Activated CD8-positive, alpha-beta memory T cell treated with anti-CD3 and anti-CD28 coated beads, Interleukin-2, amount 50 U/mL, for 1 hour (primary cell): Measurements from ENCODE around the gene ATP8B3.
"Not testable (repeated sequence)": the region's sequence is repeated elsewhere in the genome, so short reads cannot be mapped to it uniquely, and the experiment has no call there.

Source experiments
- DNase-seq: peaks from one replicate; pipeline ENCODE4 v3.0.0-alpha.2; 2020; ENCODE audit errors: extremely low read depth

The ATP8B3 gene

DNA sequence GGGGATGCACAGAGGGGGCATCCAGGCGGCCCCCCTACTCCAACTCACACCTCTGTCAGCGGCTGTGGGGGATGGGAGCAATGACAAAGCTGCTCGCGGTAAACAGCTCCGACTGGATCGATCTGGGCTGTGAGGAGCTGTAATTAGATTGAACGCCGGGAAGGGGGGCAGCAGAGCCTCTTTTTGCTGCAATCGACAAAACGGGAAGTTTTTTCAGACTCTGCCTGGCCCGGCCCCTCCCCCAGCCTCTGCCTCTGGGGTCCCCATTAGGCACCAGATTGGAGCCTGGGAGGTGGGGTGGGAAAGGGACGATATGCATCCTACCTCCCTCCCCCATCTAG lies 42.5 kb downstream of the ATP8B3 start:
- no peak for DNase-seq

DNA sequence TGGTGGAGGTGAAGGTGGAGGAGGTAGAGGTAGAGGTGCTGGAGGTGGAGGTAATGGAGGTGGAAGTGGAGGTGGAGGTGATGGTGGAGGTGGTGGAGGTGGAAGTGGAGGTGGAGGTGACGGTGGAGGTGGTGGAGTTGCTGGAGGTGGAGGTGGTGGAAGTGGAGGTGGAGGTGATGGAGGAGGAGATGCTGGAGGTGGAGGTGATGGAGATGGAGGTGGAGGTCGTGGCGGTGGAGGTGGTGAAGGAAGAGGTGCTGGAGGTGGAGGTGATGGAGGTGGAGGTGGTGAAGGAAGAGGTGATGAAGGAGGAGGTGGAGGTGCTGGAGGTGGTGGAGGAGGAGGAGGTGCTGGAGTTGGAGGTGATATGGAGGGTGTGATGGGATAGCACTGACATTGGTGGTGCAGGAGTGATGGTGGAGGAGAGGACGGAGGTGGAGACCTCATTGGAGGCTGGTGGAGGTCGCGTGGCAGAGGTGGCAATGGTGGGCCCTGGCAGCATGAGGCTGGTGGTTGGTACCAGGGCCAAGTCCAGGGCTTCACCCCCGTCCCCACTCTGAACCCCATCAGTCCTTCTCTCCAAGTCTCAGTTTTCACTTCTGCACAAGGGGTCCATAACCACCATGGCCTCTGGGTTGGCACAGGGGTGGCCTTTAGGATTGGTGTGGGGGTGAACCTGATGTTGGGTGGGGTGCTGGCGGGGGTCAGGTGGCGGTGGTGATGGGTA lies 43.0 kb downstream of the ATP8B3 start:
- DNase-seq, result no peak

DNA sequence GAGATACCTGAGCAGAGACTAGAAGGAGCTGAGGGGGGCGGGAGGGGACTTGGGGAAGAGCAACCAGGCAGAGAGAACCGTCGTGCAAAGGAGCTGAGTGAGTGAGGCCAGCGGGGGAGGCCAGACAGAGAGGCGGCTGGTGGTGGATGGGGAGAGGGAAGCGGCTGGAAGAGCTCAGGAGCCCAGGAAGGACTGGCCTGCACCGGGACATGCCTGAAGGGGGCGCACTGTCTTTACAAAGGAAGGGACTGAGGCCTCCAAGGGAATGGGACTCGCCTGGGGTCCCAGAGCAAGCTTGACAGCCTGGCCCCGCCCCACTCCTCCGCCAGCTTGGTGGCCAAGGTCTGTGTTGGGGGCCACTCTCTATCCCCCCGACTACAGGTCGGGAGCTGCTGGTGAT lies 43.8 kb downstream of the ATP8B3 start:
- DNase-seq, result no peak

DNA sequence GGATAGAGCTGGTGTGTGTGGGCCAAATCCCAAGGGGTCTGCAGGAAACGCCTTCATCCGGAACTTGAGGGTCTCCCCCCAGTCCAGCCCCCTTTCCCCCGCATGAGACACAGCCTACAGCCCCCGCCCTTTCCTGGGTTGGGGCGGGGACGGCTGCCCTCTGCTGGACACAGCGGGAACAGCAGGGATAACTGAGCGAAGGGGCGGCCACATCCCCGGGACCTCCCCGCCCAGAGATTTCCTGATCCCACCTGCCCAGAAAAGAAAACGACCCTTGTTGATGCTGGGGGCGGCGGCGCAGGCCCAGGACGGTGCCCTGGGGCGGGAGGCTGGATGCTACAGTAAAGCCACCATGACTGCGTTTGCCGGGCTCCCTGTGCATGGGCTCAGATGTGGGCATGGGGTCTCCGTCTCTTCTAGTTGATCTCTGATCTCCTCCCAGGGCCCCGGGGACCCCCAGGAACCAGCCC lies 44.6 kb downstream of the ATP8B3 start:
- DNase-seq, result no peak

DNA sequence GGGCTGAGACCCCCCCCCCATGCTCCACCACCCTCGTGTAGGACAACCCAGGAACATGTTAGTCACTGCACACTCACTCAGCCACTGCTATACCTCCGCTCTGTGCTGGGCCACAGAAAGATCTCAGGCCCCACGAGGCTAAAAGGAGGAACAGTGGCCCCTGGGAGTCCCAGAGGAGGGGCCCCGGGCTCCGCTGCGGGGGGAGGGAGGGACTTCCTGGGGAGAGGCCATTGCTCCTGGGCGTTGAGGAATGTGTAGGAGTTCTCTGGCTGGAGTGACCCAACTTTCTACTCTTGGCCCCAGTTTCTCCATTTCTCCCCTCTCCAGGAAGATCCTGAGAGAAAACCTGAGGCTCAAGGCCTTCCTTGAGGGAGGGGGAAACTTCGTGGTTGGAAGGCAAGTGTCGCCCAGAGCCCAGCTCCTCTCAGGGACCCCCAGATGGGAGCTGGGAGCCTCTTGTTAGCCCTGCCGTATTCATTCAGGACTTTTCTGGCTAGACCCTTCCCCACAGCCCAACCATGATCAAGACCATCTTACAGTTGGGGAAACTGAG lies 45.2 kb downstream of the ATP8B3 start:
- no peak for DNase-seq

DNA sequence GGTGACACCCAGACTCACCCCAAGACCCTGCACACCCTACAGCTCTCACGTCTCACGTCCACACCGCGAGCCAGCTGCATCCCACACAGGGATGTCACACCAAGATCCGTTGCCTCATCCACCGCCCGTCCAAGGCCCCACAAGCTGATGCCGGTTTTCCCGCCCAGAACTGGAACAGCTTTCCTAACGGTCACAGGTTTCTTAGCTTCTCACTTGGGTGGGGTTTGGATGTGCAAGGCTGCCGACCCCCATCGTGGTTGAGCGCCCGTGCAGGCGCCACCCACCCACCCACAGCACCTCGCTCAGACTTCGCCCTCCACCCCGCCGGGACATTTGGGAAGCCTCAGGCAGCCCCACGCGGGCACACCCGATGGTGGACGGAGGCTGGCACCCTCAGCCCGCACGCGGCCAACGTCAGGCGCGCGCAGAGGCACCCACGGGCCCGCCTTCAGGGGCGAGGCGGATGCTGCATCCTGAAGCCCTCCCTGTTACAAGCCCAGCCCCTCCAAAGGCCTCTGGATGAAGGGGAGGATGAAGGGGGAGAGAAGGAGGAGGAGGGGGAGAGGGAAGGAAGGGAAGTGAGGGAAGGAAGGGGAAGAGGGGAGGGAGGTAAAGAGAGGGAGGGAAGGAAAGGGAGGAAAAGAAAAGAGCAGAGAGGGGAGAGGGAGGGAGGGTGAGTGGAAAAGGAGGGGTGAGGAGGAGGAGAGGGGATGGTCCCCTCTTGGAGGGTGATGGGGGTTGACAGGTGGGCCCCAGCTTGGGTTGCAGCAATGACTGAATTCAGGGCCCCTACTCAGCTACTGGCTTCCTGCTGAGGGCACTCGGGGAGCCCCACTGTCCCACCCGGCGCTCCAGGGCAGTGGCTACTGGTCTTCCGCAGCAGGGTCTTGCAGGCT lies 45.9 kb downstream of the ATP8B3 start:
- DNase-seq, result no peak

DNA sequence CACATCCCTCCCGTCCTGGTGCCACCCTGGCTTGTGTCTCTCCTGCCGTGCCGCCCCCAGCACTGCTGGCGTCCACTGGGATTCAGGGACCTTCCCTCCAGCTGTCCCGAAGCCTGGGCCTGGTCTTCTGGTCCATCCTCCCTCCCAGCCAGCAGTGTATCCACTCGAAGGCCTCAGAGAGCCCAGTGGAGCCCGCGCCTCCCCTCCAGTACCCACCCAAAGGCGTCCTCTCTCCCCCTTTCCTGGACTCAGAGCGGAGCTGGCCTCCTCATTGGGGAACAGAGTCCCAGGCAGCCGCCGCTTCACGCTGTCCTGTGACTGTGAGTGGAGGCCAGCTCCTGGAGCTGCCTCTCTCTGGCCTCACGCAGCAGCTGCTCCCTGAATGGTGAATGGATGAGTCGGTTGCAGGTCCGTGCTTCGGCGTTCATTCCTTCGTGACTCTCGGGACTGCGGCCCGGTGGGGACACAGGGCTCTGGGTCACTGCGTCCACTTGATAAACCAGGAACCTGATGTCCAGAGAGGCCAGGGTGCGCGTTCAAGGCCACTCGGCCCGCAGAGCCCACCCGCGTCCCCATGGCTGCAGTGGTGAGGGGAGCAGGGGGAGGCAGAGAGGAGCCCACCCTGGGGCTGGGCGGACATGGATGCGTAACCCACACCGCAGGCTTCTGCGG lies 46.7 kb downstream of the ATP8B3 start:
- no peak for DNase-seq

DNA sequence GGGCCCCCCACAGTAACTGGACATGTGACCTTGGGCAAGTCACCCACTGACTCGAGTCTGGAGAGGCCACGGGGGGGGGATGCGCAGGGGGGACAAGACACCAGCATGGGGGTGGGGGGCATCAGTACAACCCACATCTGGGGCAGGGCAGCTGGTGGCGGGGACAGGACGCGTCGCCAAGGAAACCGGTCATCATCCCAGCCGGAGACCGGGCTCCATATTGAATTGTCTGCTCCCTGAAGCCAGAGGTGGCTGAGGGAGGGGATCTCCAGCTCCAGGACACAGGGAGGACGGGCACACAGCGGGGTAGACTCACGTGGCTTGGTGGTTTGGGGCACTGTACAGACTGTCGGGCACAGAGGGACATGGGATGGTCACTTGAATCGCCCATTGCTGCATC lies 47.3 kb downstream of the ATP8B3 start:
- no peak for DNase-seq

DNA sequence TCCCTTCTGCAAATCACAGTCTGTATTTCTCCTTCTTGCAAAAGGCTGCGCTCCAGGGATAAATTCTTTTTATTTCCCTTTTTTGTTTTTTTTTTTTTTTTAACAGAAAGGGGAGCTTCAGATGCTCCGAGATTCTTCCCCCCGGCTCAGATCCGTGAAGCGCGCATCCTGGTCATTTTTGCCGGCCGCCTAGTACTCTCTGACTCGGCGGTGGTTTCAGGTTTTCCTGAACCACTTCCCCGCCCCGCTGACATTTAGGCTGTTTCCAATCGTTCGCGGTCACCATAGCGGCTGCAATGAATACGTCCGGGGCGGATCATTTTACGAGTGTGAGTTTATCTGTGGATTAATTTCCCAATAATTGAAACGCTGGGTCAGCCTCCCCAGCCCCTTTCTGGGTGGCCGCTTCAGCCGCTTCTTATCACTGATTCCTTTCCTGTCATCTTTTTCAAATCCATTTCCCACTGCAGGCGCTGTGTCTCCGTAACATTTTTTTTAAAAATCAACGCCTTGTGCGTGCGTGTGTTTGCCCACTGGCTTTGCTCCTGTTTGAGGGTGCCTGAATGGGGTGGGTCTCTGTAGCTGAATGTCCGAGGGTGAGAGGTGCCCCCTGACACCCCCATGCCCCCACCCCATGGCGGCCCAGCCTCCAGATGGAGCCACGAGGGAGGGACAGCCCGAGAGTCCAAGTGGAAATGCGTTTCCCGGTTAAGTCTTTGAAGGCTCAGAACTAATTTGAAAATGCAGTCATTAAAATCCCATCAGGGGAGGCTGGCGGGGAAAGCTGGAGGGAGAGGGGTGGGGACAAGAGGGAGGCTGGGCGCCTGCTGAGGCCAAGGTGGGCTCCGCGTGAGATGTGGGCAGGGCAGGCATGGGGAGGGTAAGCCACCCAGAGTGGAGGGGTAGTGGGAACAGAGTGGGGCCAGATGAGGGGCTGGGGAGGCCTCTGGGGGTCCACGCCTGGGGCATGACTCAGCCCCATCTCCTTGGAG lies 48.1 kb downstream of the ATP8B3 start:
- DNase-seq, result no peak

DNA sequence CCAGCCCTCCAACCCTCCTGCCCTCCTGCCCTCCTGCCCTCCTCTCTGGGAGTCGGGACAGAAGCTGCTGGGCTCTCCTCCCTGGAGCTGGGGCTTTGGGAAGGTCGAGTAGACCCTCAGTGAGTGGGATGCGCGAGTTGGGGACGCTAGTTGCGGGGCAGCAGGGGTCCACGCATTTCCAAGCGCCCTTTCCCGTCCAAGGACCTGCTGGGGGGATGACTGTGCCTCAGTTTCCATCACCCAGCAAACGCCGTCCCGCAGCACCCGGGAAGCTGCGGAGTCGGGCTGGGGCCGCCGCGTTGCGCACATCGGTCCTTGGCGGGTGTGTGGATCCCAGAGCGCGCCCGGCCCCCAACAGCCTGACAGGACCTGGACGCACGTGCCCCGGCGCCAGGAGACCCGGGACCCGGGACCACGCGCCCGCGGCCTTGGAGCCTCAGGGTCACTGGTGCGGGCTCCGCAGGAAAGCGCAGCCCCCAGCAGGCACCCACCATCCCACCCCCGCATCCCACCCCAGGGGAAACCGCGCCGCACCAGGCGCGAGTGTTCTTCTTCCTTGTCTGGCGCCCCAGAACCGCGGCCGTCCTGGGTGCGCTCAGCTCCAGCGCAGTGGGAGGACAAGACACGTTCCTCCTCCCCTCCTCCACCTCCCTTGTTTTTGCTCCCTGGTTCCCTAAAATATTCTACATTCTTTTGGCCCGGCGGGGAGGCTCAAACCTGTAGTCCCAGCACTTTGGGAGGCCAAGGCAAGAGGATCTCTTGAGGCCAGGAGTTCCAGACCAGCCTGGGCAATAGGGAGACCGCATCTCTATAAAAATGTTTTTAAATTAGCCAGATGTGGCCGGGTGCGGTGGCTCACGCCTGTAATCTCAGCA lies 49.6 kb downstream of the ATP8B3 start:
- DNase-seq, result no peak

DNA sequence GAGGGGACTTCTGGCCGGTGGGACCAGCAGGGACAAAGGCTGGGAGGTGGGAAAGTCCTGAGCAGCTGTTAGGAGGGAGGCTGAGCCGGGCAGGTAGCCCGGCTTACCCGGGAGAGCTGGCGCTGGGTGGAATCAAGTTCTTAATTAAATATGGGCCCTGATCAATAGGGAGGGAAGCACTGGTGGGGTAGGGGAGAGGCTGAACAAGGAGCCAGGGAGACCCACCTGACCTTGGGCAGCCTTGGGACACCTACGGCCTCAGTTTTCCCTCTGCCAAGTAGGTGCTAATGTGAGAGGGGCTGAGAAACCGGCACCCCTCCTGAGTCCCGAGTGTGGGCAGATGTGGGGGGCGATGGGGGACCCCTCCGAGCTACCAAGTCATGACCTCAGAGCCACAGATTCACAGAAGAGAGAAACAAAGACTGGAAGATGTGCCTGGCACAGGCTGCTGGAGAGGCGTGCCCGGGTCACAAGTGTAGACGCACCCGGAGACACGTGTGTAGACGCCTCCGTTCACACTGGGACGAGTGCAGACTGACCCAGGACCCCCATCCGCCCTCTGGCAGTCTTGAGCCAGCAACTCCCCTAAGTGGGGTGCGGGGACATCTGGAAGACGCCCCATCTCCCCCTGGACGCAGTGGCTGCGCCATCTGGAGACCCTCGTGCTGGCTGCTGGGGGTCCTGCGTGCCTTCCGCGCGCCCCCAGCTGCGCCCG lies 50.4 kb downstream of the ATP8B3 start:
- DNase-seq, result no peak

DNA sequence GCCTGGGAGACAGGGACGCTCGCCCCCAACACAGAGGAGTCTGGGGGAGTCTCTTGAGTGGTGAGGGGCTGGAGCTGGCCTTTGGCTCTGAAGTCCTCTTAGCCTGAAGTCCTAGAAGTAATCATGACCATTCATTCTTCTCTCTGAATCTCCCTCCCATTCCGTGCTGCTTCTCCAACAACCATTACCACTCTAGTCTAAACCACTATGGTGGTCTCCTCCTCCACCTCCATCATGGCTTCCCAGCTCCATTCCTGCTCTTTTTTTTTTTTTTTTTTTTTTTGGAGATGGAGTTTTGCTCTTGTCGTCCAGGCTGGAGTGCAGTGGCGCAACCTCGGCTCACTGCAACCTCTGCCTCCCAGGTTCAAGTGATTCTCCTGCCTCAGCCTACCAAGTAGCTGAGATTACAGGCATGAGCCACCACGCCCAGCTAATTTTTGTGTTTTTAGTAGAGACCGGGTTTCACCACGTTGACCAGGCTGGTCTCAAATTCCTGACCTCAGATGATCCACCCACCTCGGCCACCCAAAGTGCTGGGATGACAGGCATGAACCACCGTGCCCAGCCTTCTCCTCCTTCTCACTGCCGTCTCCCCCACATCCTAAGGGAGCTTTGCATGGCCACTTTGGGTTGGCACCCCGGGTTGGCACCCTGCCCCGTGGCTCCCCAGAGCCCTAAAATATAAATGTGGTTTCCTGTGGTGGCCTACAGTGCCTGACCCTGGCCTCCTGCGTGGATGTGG lies 51.1 kb downstream of the ATP8B3 start:
- not testable (repeated sequence) for DNase-seq

DNA sequence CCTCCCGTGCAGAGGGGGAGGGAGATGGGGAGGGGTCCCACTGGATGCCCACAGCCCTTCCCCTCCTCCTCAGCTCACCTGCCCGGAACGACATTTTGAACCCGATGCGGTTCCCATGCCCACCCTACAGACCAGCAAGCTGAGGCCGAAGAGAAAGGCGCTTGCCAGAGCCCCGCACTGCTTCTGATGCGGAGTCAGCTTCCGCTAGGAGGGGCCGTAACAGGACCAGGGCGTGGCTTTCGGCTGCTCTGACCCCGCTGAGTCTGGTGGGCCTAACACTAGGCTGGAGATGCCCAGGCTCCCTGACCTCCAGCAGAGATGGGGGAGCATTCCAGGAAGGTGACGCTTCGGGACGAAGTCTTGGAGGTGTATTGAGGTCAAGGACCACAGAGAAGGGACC lies 52.1 kb downstream of the ATP8B3 start:
- DNase-seq, result no peak

DNA sequence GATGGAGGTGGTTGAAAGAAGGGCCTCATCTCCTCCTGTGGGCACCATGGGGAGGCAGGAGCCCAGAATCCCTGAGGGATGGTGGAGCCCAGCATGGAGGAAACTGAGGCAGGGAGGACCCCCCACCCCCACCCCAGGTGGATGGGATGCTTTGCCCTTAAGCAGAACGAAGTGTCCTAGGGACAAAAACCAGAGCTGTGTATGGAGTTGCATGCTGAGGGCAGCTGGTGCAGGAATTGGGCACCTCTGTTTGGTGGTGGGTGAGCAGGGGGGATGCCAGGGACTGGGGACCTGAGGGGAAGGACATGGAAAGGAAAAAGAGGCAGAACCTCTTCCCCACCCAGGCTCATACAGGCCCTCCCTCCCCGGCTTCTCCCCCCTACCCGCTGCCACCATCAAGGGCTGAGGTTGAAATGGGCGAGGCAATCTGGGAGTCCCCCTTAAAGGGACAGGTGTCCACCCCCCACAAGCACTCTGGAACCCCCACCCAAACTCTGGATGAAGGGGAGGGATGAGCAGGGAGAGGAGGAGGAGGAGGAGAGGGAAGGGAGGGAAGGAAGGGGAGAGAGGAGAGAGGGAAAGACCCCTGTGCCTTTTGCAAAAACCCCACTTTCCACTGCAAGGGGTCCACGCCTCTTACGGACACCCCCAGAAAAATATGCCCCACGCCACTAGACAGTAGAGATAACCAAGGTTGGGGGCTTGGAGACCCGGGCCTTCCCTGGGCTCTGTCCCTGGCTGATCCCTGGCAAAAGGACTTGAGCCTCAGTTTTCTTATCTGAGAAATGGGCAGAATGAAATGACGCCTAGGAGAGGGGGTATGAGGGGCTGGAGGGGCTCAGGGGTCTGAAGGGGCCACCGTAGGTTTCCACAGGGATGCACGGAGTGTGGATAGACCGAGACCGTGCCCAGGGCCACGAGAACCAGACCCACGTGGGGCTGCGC lies 52.8 kb downstream of the ATP8B3 start:
- DNase-seq, result no peak

DNA sequence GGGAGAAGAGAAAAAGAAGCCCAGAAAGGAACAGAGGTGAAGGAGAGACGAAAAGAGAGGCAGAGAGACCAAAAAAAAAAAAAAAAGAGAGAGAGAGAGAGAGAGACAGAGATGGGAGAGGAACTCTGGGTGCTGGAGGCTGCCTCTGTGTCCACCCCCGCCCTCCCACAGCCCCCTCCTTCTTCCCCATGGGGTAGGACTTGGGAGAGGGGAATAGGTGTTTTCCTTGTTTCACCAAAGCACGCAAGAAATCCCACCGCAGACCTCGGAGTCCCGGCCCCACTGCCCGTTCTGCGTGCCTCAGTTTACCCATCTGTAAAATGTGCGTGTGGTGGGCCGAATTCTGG lies 53.9 kb downstream of the ATP8B3 start:
- DNase-seq, result no peak

DNA sequence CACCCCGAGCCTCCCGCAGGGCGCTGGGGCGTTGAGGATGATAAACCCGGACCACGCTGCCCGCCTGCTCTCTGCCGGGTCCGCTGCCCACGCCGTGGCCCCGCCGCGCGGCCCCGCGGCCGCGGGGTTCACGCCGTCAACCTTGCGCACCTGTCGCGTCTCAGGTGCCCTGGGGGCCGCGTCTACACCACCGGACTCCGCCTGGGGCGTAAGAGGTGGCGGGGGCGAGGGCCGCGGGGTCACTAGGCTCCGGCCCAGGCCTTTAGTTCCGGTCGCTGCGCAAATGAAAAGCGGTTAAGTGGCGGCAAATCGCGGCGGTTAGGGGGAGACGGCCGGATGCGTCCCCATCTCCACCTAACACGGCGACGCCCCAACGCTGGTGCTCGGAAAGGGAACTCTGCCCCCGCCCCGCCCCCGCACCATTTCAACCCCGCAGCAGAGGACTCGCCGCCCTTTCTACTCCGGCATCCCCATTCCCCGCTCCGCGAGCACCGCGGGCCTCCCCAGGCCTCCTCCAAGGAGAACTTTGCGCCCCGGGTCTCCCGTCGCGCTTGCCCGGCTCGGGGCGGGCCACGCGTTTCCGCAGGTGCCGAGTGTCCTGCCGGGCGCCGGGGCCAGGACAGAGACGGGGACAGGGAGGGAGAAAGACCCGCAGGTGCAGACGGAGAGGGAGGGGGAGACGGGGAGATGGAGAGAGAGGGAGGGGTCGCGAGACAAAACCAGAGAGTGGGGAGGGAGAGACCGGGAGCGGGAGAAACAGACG lies 54.4 kb downstream of the ATP8B3 start:
- DNase-seq, result no peak
